GM12878 (cell line): ENCODE data around the gene GPR39.

Source experiments
- DPF2 ChIP-seq: fragments of 450-650 bp; IDR thresholded peaks from 2 replicates; pipeline ENCODE4 v1.6.1; 2017; ENCODE audit warnings: mild to moderate bottlenecking
- JUNB ChIP-seq: IDR thresholded peaks from 2 replicates; pipeline ENCODE4 v1.6.1; 2016; ENCODE audit warnings: antibody characterized with exemption, mild to moderate bottlenecking
- POLR2A ChIP-seq: IDR thresholded peaks from 2 replicates; pipeline ENCODE4 v1.6.1; 2011; ENCODE audit warnings: low read depth, mild to moderate bottlenecking, low read length
- STAT3 ChIP-seq: IDR thresholded peaks from 2 replicates; pipeline ENCODE4 v1.6.1; 2011; ENCODE audit warnings: low read depth, low read length, improper control_type of control experiment
- ZNF274 ChIP-seq: IDR thresholded peaks from one replicate; pipeline ENCODE4 v1.8.0; 2011; ENCODE audit not compliant: insufficient read length, insufficient read depth
- TF ChIP-seq, protein P1 (sequence below): IDR thresholded peaks from 2 replicates; pipeline ENCODE4 v1.6.1; 2011; ENCODE audit warnings: mild to moderate bottlenecking, low read depth, low read length, moderate library complexity; ENCODE audit not compliant: insufficient replicate concordance

DNA sequence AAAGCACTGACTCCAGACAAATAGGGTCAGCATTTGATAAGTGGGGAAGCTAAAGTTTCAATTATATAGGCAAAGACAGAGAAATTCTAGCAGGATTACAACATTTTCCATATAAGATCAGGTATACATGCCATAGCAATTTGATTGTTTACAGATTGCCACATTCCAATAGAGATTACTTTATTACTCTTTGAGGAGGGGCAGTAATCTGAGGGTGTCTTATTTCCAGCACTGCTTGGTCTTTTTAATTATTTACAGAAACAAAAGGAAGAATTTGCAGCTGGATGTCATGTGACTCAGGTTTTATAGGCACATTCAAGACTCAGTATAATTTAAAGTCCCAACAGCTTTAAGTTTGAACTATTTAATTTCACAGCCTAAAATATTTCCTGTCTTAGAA is 42.5 kb upstream of the GPR39 start:
- no peak for TF ChIP-seq STAT3
- TF ChIP-seq POLR2A = no peak
- no peak for TF ChIP-seq DPF2
- no peak for TF ChIP-seq JUNB
- TF ChIP-seq, protein P1, sequence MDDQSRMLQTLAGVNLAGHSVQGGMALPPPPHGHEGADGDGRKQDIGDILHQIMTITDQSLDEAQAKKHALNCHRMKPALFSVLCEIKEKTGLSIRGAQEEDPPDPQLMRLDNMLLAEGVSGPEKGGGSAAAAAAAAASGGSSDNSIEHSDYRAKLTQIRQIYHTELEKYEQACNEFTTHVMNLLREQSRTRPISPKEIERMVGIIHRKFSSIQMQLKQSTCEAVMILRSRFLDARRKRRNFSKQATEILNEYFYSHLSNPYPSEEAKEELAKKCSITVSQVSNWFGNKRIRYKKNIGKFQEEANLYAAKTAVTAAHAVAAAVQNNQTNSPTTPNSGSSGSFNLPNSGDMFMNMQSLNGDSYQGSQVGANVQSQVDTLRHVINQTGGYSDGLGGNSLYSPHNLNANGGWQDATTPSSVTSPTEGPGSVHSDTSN = no peak
- no peak for TF ChIP-seq ZNF274
